HuH-7.5 (cell line): ENCODE data around the gene ABCF3.

Experiments
- DNase-seq: peaks from one replicate; pipeline ENCODE4 v3.0.0; 2011; ENCODE audit warnings: low spot score

Gene ABCF3

DNA sequence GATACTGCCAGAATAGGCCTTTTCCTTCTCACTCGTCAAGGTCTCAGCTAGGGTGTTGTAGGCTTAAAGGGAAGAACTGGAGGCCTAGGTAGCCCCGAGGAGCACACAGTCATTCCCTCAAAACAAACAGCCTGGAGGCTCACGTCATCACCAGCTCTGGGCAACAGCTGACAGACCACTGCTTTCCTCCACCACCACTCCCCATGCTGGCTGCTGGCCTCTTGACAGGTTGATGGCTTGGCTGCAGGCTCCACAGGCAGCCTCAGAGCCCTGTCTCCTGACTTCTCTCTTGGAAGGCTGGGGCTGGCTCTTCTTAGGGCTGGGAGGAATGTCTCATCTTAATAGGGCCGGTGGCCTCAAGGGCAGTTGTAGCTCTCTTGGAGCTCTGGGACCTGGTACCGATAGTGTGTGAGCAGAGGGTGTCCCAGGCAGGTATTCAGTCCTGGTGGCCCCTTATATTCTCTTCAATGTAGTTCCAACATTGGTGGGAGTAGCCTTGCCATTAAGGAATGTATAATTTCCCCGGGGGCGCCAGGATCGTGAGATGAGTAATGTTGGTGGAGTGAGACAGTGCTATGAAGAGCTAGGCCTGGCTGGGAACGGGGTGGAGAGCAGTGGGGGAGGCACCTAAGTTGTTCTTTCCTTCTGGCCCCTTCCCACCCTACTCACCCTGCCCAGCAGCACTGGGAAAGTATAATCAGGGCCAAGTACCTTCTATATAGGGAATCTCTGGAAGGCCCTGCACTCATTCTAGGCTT, 17.5 kb upstream of the ABCF3 start:
- DNase-seq: no peak

DNA sequence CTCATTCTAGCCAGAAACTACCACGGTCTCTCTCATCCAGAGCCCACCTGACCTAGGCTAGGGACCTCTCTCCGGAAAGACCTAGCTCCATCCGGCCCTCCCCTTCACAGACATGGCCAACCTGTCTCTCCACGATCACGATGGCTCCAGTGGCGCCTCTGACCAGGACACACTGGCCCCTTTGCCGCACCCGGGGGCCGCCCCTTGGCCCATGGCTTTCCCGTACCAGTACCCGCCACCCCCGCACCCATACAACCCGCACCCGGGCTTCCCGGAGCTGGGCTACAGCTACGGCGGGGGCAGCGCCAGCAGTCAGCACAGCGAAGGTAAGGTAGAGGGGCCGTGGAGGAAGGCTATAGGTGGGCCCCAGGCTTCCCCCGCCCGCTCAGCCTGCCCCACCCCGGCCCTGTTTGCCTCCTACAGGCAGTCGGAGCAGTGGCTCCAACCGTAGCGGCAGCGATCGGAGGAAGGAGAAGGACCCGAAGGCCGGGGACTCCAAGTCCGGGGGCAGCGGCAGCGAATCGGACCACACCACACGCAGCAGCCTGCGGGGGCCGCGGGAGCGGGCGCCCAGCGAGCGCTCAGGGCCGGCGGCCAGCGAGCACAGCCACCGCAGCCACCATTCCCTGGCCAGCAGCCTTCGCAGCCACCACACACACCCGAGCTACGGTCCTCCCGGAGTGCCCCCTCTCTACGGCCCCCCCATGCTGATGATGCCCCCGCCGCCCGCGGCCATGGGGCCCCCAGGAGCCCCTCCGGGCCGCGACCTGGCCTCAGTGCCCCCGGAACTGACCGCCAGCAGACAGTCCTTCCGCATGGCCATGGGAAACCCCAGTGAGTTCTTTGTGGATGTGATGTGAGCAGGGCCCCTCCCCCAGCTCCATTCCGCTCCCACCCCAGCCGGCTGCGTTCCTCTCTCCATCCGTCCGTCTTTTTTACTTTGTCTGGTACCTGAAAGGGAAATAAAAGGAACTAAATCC, 15.8 kb upstream of the ABCF3 start:
- DNase-seq: no peak

DNA sequence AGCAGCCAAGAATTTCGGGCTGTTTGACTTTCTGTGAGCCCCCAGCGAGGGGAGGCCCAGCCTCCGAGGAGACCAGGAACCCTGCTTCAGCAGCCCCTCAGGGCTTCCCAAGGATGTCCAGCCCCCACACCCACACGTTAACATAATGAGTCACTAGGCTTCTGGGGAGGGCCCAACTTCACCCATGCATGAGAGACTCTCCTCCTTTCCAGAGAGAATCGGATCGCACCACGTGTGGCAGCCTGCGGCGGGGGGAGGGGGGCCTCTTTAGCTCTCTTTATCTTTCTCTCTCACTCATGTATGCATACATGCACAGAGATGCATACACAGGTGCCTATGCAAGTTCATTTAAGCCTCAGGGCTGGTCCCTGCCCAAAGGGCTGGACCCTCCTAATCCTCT, 14.4 kb upstream of the ABCF3 start:
- DNase-seq: no peak

DNA sequence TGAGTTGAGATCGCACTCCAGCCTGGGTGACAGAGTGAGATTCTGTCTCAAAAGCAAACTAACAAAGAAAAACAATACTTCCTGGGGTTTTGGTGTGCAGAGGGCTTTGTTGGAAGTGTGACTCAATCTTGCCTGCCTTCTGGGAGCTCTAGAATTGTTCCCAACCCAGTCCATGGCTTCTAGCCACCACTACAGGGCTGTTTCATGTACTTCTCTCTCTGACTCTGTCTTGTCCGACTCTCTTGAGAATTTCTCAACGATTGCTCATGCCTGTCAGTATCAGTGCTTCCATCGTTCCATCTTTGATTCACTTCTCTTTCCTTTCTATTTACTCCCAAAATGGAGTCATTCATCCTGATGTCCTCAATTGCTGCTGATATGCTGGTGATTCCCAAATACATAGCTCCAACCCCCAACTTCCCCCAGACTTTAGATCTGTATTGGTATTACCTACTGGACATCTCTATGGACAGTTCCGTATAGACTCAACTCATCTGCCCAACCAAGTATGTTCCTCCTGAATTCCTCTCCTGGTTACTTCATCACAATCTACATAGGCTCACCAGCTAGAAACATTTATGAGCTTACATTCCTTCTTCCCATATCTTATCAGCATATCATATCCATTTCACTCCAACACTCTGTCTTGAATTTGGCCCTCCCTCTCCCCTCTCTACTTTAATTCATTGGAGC, 13.2 kb upstream of the ABCF3 start:
- no peak for DNase-seq

DNA sequence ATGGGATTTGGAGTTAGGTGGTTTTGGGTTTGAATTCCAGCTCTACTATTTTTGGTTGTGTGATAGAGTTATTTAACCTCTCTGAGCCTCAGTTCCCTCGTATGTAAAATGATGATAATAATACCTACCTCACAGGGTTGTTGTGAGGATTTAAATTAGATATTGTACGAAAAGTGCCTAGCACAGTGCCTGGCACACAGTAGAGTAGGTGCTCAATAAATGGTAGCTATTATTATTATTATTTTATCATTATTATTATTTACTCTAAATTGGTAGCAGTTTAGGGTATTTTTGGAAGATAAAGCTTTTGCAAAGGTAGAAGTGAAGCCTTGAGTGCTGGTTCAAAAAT, 12.7 kb upstream of the ABCF3 start:
- no peak for DNase-seq

DNA sequence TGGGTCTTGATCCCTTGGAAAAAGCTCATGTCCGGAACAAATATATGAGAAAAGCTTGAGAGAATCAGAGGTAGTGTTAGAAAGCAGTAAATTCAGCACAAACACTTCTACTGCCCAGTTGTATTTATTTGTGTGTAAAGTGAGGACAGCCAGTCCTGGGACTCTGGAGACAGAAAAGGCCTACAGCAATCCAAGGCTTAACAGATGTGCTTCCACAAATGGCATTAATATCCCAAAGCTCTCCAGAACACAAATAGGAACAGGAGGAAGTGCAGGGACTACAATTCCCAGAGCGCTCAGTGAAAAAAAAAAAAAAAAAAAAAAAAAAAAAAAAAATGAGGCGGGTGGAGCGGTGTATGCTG, 11.7 kb upstream of the ABCF3 start:
- no peak for DNase-seq

DNA sequence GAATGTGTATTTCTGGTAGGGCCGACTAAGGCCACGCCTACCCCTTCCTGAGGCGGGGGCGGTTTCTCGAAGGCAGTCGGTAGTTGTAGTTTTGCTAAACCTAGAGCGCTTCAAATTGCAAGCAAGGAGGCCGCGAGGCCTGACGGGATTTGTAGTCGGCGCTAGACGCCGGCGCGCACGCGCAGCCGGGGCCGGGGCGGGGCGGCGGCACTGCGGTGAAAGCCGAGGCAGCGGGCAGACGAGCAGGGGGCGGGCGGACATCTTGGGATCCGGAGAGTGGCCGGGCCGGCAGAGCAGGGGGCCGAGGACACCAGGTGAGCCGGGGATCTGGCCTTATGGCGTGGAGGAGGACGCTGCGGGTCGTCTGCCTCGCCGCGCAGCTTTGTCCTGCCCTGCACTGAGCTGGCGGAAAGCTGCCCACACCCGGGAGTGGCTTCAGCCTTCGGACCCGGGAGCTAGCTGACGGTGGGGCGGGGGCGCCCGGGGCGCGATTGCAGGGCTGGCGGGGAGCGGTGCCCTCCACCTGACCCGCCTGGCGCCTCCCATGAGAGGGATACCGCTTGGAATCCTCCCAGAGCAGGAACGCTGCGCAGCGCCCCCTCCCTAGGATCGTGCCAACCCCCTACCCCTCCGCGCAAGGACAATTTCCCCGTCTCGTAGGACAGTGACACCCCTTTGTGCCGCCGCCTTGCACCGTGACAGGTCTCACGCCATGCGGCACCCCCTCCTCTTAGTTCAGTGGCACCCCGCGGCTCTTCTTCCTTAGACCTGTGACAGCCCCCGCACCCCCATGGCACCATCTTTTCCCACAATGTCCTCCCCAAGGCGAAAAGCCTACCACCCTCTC, 11.1 kb upstream of the ABCF3 start, which contains the start of gene AP2M1:
TSS of gene AP2M1 (plus strand) at position 210 of the 847 bp plus-strand sequence. CDS start 2,139 bp downstream, outside the sequence.
- peak; percentile 97 for DNase-seq

DNA sequence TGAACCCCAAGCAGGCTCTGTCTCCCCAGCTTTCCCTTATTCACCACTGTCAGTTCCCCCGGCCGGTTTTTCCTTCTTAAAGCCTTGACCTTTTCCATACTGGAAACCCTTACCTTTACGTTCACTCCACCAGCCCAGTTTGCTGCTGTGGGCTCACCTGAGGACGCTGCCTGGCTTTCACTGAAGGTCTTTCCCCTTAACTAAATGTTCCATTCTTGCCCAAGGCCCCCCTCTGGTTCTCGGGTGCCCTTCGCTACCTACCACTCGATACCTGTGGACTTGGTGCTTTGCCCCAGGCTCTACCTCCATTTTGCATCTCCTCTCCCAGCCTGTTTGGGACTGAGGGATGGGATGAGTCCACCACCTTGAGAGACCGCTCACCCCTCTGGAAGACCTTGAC, 10.5 kb upstream of the ABCF3 start:
- no peak for DNase-seq

DNA sequence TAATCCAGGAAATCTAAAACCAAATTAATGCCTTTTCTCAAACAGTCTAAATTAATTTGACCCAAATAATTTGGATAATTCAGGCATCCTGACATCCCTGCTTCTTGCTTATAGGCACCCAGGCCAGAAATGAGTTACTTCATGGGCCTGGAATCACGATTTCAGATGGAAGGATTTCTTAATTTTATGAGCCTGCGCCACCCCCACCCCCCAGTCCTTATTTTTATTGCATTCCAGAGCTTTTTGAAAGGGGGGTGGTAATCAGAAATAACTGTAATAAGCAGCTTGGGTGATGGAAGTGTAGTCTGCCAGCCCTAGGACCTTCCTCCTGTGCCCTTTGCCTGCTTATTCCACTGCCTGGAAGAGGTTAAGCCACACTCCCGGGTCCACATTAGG, 10.0 kb upstream of the ABCF3 start:
- no peak for DNase-seq

DNA sequence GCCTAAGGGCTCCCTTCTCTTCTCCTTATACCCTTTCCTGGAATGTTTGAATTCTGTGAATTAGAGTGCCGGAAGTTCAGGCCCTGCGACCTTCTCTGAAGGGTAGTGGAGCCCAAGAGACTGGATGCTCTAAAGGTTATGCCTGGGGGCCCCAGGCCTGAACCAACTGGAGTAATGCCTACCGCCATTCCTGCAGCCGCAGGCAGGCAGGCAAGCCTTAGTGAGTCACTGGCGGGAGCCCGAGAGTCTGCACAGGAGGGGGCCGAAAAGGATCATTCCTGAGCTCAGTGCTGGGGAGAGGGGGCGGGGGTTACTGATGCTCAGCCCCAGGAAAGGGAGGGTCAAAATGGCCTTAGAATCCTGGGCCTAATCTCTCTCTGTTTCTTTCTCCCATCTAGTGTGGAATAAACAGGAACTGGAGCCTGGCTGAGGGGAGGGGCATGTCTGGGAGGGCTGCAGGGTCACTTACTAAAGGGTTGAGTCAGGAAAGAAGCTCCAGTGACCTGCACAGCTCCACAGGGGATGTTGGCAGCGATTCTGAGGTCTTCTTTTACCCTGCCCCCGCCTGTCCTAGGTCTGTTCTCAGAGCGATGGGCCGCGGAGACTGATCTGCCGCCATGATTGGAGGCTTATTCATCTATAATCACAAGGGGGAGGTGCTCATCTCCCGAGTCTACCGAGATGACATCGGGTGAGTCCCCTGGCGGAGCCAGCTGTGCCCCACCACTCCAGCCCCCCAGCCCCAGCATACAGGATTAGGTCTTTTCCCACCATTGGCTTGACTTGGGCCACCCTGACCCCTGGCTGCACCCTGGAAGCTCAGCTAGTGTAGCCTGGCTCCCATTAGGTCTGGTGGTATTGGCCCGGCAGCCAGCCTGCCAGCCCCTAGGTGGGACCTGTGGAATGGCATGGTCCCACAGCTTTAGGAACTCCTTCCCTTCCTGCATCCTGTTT, 9.3 kb upstream of the ABCF3 start:
- no peak for DNase-seq

DNA sequence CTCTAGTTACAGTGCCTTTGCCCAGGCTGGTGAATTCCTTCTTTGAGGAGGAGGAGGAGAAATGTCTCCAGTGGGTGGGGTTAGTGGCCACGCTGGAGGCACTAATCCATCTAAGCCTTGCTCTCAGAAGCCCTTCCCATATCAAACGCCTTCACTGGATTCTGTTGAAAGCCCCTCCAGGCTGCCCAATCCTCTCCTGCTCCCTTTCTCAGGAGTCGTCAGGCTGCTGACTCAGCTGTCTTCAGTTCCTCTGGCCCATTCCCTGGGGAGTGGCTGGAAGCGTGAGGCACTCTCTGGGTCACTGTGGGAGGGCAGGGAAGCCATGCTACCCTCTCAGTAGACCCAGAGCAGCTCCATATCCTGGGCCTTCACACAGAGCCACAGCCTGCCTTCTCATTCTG, 8.7 kb upstream of the ABCF3 start:
- no peak for DNase-seq

DNA sequence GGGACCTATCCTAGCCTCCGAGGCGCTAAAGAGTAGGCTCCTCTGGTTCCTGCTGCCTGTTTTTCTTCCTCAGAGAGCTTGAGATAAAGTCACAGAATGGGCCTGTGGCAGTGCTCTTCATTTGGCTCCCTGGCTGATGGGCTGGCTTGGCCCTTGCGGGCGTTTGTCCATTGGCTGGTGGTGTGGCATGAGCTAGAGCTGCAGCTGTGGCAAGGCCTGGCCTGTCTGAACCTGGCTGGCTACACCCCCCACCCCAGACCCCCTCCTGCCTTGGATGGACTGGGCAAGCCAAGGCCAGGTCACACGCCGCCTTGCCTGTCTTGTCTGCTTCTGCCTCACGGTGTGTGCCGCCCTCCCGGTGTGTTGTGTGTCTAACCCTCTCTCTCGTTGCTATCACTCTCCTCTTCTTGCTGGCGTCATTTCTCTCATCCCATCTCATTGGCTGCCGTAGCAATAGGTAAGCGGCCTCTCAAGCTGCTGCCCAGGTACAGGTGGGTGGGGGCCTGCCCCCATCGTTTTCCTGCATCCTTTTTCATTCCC, 8.2 kb upstream of the ABCF3 start:
- no peak for DNase-seq

DNA sequence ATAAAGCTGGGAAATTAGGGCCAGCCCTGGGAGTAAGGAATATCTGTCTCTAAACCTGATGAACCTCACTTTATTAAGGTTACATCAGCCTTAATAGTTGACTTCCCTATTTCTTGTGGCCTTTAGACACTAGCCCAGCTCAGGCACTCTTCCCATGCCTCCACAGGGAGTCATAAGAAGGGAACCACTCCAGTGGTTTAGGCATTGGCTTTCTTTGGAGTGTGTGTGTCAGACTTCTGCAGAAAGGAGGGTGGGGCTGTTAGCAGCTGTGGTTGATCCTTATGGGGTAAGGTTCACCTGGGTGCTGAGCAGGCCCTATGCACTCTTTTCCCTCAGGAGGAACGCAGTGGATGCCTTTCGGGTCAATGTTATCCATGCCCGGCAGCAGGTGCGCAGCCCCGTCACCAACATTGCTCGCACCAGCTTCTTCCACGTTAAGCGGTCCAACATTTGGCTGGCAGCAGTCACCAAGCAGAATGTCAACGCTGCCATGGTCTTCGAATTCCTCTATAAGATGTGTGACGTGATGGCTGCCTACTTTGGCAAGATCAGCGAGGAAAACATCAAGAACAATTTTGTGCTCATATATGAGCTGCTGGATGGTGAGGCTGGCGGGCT, 7.4 kb upstream of the ABCF3 start:
- DNase-seq: no peak

DNA sequence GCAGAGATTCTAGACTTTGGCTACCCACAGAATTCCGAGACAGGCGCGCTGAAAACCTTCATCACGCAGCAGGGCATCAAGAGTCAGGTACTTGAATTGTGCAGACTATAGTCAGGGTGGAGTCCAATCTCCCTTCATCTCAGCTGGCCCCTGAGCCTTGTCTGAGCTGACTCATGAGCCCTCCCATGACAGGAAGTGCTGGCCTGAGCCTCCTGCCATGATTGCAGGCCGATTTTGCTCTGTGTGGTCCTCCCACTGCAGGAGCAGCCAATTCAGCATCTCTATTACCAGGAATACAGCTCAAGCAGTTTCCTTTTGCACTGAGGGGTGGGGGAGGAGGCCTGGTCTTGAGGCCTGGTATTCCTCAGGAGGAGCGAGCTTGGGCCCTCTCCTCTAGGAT, 5.8 kb upstream of the ABCF3 start:
- no peak for DNase-seq

DNA sequence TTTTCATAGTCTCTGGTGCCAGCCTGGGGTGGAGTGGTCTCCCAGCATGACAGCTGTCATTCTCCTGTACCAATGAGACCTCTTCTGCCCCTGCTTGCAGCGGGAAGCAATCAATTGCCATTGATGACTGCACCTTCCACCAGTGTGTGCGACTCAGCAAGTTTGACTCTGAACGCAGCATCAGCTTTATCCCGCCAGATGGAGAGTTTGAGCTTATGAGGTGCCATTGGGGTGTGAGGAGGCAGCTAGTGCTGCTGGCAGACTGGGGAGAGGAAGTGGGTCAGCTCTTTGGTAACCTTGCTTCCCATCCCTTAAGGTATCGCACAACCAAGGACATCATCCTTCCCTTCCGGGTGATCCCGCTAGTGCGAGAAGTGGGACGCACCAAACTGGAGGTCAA, 4.4 kb upstream of the ABCF3 start:
- no peak for DNase-seq

DNA sequence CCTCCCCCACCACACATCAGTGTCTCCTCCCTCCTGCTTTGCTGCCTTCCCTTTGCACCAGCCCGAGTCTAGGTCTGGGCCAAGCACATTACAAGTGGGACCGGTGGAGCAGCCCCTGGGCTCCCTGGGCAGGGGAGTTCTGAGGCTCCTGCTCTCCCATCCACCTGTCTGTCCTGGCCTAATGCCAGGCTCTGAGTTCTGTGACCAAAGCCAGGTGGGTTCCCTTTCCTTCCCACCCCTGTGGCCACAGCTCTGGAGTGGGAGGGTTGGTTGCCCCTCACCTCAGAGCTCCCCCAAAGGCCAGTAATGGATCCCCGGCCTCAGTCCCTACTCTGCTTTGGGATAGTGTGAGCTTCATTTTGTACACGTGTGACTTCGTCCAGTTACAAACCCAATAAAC, 2.3 kb upstream of the ABCF3 start:
- no peak for DNase-seq

DNA sequence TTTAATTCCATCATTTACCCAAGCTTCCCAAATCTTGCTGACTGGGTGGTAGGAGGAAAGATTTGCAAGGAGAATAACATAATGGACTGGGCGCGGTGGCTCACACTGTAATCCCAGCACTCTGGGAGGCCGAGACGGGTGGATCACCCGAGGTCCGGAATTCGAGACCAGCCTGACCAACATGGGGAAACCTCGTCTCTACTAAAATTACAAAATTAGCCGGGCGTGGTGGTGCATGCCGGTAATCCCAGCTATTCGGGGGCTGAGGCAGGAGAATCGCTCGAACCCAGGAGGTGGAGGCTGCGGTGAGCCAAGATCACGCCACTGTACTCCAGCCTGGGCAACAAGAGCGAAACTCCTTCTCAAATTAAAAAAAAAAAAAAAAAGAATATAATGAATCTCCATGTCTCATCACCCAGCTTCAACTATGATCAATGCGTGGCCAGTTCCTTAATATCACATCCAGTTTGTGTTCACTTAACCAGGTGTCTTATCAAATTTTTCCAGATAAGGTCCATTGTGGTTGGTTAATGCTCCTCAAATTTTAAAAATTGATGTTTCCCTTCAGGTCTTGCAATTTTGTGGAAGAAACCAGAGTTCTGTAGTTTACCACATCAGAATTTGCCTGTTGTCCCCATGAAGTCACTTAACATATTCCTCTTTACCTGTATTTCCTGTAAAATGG, 1.3 kb upstream of the ABCF3 start:
- DNase-seq: no peak

DNA sequence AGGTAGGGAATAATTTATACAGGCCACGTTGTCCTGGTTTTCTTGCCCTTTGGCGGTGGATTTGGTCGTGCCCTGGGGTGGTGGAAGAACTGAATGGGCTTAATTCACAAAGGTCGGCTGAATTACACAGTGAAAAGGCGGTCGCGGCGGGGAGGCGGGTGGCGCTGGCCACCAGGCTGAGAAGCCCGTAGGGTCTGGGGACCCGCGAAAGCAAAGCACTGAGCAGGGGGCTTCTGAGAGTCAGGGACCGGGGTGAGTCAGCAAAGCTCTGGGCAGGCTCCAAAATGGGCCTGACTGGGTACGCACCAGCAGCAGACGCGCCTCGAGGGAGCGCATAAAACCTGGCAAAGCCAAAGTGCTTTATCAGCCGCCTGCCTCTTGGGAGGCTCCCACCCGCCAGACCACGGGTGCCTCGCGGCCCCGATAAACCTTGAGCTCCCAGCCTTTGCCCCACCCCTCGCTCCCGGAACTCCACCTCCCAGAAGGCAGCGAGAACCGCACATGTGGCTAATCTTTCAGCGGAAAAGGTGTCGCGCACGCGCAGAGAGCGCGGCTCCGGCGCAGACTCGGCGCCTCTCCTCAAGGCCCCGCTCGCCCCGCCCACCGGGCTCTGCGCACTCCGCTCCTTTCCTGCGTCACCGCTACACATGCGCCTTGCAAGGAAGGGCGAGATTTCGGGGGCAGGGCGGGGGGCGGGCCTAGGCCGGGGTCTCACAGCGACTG, 377 bp upstream of the ABCF3 start:
- peak; percentile 92 for DNase-seq

DNA sequence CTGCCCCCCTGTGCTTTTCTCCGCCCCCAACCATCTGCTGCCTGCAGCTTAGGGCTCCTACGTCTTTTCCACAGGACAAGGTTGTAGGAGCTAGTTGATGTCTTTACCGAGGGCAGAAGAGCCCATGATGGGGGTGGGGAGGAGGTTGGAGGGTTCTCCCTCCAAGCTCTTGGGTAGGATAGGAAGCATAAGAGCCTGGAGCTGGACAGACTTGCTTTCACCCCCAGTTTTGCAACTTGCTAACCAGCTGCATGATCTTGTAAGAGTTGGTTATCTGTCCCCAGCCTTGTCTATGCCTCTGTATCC, 856 bp downstream of the ABCF3 start:
- DNase-seq: no peak
